Activated T-helper 1 cell treated with anti-CD3 and anti-CD28 coated beads, Interleukin-12 subunit alpha, Interleukin-12 subunit beta, Interleukin-2, Interleukin-4 antibody, amounts not matched to agents 30 ng/mL and 10 ng/mL and 1 ng/mL, durations not matched to agents 14 hours and 24 hours and 36 hours (primary cell): ENCODE data around the gene PPP2R5C. TPM values are rescaled to one million over a fixed set of nuclear protein-coding genes. Genes with fewer than 3 reads are reported as not detected.

Source experiments
- DNase-seq: peaks from one replicate; pipeline ENCODE4 v3.0.0; 2021; ENCODE audit warnings: low spot score
- H3K27ac Mint-ChIP-seq: one replicate; pipeline ENCODE4 v1.8.0; 2021; ENCODE audit warnings: mild to moderate bottlenecking, mixed read lengths
- H3K27me3 Mint-ChIP-seq: one replicate; pipeline ENCODE4 v1.8.0; 2022; ENCODE audit warnings: mild to moderate bottlenecking, moderate library complexity, mixed read lengths; ENCODE audit not compliant: insufficient read depth
- H3K36me3 Mint-ChIP-seq: one replicate; pipeline ENCODE4 v1.8.0; 2021; ENCODE audit warnings: low read depth, mixed read lengths
- H3K4me1 Mint-ChIP-seq: one replicate; pipeline ENCODE4 v1.8.0; 2021; ENCODE audit warnings: low read depth, mixed read lengths
- H3K4me3 Mint-ChIP-seq: one replicate; pipeline ENCODE4 v1.8.0; 2021; ENCODE audit warnings: mild to moderate bottlenecking, moderate library complexity, mixed read lengths
- H3K9me3 Mint-ChIP-seq: one replicate; pipeline ENCODE4 v1.8.0; 2021; ENCODE audit warnings: mixed read lengths
- intact Hi-C: fragments of 100-400 bp; cut with micrococcal nuclease; formaldehyde crosslinking; loops from one replicate; pipeline ENCODE4 v1.15.1; 2024
- total RNA-seq: library from RNA; stranded (reverse); gene quantifications from 2 replicates; pipeline ENCODE4 v1.2.3, GENCODE V29; 2022

The PPP2R5C gene
- total RNA-seq, 1 donor from 2014 or later, result 157 TPM

- DNase-seq, result no peak
- no peak overlapping the region for H3K27ac Mint-ChIP-seq
- peaks cover 18% of the 10 kb centered on the region for H3K36me3 Mint-ChIP-seq
- H3K27me3 Mint-ChIP-seq, result no peaks in the 10 kb centered on the region
- intact Hi-C loops, result no loop called here
- no peak overlapping the region for H3K4me3 Mint-ChIP-seq
- H3K4me1 Mint-ChIP-seq, result peaks cover 78% of the 10 kb centered on the region
- no peaks in the 10 kb centered on the region for H3K9me3 Mint-ChIP-seq
Measured at GRCh38 chr14:101851736-101852405, 90.4 kb downstream of the PPP2R5C start.

GRCh38 chr14:101852785-101853184, 91.3 kb downstream of the PPP2R5C start:
- Mint-ChIP-seq H3K27me3 (no peaks in the 10 kb centered on the region), H3K4me3 (no peak overlapping the region), H3K9me3 (no peaks in the 10 kb centered on the region), H3K27ac (no peak overlapping the region), H3K36me3 (peaks cover 18% of the 10 kb centered on the region), H3K4me1 (peaks cover 73% of the 10 kb centered on the region)
- DNase-seq, result no peak
- intact Hi-C loops, result no loop called here

GRCh38 chr14:101853455-101854018, 92.0 kb downstream of the PPP2R5C start:
- Mint-ChIP-seq H3K4me3 (no peak overlapping the region), H3K9me3 (no peaks in the 10 kb centered on the region), H3K36me3 (peaks cover 16% of the 10 kb centered on the region), H3K27ac (peak overlapping the region; percentile 54), H3K4me1 (peaks cover 70% of the 10 kb centered on the region), H3K27me3 (no peaks in the 10 kb centered on the region)
- intact Hi-C loops, result no loop called here
- no peak for DNase-seq

- intact Hi-C loops, result no loop called here
- no peaks in the 10 kb centered on the region for H3K9me3 Mint-ChIP-seq
- H3K4me3 Mint-ChIP-seq, result peak overlapping the region; percentile 3
- no peaks in the 10 kb centered on the region for H3K27me3 Mint-ChIP-seq
- H3K4me1 Mint-ChIP-seq, result peaks cover 69% of the 10 kb centered on the region
- no peak for DNase-seq
- H3K27ac Mint-ChIP-seq, result peak overlapping the region; percentile 54
- peaks cover 19% of the 10 kb centered on the region for H3K36me3 Mint-ChIP-seq
Measured at GRCh38 chr14:101854366-101854765, 92.9 kb downstream of the PPP2R5C start.

GRCh38 chr14:101855958-101856357, 94.4 kb downstream of the PPP2R5C start:
- no peaks in the 10 kb centered on the region for H3K27me3 Mint-ChIP-seq
- H3K4me1 Mint-ChIP-seq, result peaks cover 68% of the 10 kb centered on the region
- intact Hi-C loops, result loop anchor here (1.0 kb wide), 1 partner anchor 10 kb away; no protein-coding TSS in a partner anchor
- DNase-seq, result no peak
- no peak overlapping the region for H3K4me3 Mint-ChIP-seq
- H3K36me3 Mint-ChIP-seq, result peaks cover 27% of the 10 kb centered on the region
- no peak overlapping the region for H3K27ac Mint-ChIP-seq
- no peaks in the 10 kb centered on the region for H3K9me3 Mint-ChIP-seq

- DNase-seq, result no peak
- Mint-ChIP-seq H3K27ac (no peak overlapping the region), H3K27me3 (no peaks in the 10 kb centered on the region), H3K4me1 (peaks cover 65% of the 10 kb centered on the region), H3K4me3 (no peak overlapping the region), H3K36me3 (peaks cover 27% of the 10 kb centered on the region), H3K9me3 (no peaks in the 10 kb centered on the region)
- intact Hi-C loops, result loop anchor here (1.0 kb wide), 1 partner anchor 10 kb away; no protein-coding TSS in a partner anchor
Measured at GRCh38 chr14:101856536-101856935, 95.0 kb downstream of the PPP2R5C start.

- H3K27me3 Mint-ChIP-seq, result no peaks in the 10 kb centered on the region
- peaks cover 29% of the 10 kb centered on the region for H3K36me3 Mint-ChIP-seq
- no peaks in the 10 kb centered on the region for H3K9me3 Mint-ChIP-seq
- peaks cover 61% of the 10 kb centered on the region for H3K4me1 Mint-ChIP-seq
- H3K4me3 Mint-ChIP-seq, result no peak overlapping the region
- DNase-seq, result no peak
- H3K27ac Mint-ChIP-seq, result no peak overlapping the region
- intact Hi-C loops, result no loop called here
Measured at GRCh38 chr14:101857226-101857625, 95.7 kb downstream of the PPP2R5C start.

- H3K4me3 Mint-ChIP-seq, result no peak overlapping the region
- H3K36me3 Mint-ChIP-seq, result peaks cover 27% of the 10 kb centered on the region
- peaks cover 51% of the 10 kb centered on the region for H3K4me1 Mint-ChIP-seq
- H3K27ac Mint-ChIP-seq, result peak overlapping the region; percentile 81
- intact Hi-C loops, result no loop called here
- H3K9me3 Mint-ChIP-seq, result no peaks in the 10 kb centered on the region
- no peak for DNase-seq
- no peaks in the 10 kb centered on the region for H3K27me3 Mint-ChIP-seq
Measured at GRCh38 chr14:101858791-101859537, 97.5 kb downstream of the PPP2R5C start.

GRCh38 chr14:101859538-101859902, 98.0 kb downstream of the PPP2R5C start:
- Mint-ChIP-seq H3K4me1 (peaks cover 50% of the 10 kb centered on the region), H3K36me3 (peaks cover 30% of the 10 kb centered on the region)
- intact Hi-C loops, result no loop called here

GRCh38 chr14:101859958-101860357, 98.4 kb downstream of the PPP2R5C start:
- peaks cover 34% of the 10 kb centered on the region for H3K36me3 Mint-ChIP-seq
- DNase-seq, result no peak
- H3K27me3 Mint-ChIP-seq, result no peaks in the 10 kb centered on the region
- H3K9me3 Mint-ChIP-seq, result no peaks in the 10 kb centered on the region
- no peak overlapping the region for H3K4me3 Mint-ChIP-seq
- intact Hi-C loops, result no loop called here
- no peak overlapping the region for H3K27ac Mint-ChIP-seq
- H3K4me1 Mint-ChIP-seq, result peaks cover 50% of the 10 kb centered on the region

More at GRCh38 chr14:101859538-101859902, 98.0 kb downstream of the PPP2R5C start:
- no peak for DNase-seq
- Mint-ChIP-seq H3K4me3 (no peak overlapping the region), H3K27ac (peak overlapping the region; percentile 81), H3K27me3 (no peaks in the 10 kb centered on the region), H3K9me3 (no peaks in the 10 kb centered on the region)

GRCh38 chr14:101861464-101861863, 100.0 kb downstream of the PPP2R5C start:
- no peaks in the 10 kb centered on the region for H3K27me3 Mint-ChIP-seq
- peaks cover 37% of the 10 kb centered on the region for H3K36me3 Mint-ChIP-seq
- H3K4me3 Mint-ChIP-seq, result no peak overlapping the region
- no peak overlapping the region for H3K27ac Mint-ChIP-seq
- H3K9me3 Mint-ChIP-seq, result no peaks in the 10 kb centered on the region
- peaks cover 38% of the 10 kb centered on the region for H3K4me1 Mint-ChIP-seq
- intact Hi-C loops, result no loop called here
- no peak for DNase-seq

GRCh38 chr14:101862177-101862576, 100.7 kb downstream of the PPP2R5C start:
- peaks cover 38% of the 10 kb centered on the region for H3K4me1 Mint-ChIP-seq
- H3K9me3 Mint-ChIP-seq, result no peaks in the 10 kb centered on the region
- peaks cover 33% of the 10 kb centered on the region for H3K36me3 Mint-ChIP-seq
- intact Hi-C loops, result no loop called here
- no peaks in the 10 kb centered on the region for H3K27me3 Mint-ChIP-seq
- H3K4me3 Mint-ChIP-seq, result no peak overlapping the region
- H3K27ac Mint-ChIP-seq, result no peak overlapping the region
- no peak for DNase-seq

- intact Hi-C loops, result no loop called here
- Mint-ChIP-seq H3K4me3 (no peak overlapping the region), H3K4me1 (peaks cover 39% of the 10 kb centered on the region), H3K27me3 (no peaks in the 10 kb centered on the region), H3K27ac (no peak overlapping the region), H3K9me3 (no peaks in the 10 kb centered on the region), H3K36me3 (peaks cover 33% of the 10 kb centered on the region)
- DNase-seq, result no peak
Measured at GRCh38 chr14:101862711-101863110, 101.2 kb downstream of the PPP2R5C start.
